Measurements from ENCODE around the gene HIGD2B. TPM values are rescaled to one million over a fixed set of nuclear protein-coding genes. Genes with fewer than 3 reads are reported as not detected.

The HIGD2B gene, protein sequence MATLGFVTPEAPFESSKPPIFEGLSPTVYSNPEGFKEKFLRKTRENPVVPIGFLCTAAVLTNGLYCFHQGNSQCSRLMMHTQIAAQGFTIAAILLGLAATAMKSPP
- polyA plus RNA-seq (2011; rRNA removed) (not detected in 2 replicates), polyA minus RNA-seq (2011; rRNA and poly(A)+ RNA removed) (not detected in 2 replicates)

DNA sequence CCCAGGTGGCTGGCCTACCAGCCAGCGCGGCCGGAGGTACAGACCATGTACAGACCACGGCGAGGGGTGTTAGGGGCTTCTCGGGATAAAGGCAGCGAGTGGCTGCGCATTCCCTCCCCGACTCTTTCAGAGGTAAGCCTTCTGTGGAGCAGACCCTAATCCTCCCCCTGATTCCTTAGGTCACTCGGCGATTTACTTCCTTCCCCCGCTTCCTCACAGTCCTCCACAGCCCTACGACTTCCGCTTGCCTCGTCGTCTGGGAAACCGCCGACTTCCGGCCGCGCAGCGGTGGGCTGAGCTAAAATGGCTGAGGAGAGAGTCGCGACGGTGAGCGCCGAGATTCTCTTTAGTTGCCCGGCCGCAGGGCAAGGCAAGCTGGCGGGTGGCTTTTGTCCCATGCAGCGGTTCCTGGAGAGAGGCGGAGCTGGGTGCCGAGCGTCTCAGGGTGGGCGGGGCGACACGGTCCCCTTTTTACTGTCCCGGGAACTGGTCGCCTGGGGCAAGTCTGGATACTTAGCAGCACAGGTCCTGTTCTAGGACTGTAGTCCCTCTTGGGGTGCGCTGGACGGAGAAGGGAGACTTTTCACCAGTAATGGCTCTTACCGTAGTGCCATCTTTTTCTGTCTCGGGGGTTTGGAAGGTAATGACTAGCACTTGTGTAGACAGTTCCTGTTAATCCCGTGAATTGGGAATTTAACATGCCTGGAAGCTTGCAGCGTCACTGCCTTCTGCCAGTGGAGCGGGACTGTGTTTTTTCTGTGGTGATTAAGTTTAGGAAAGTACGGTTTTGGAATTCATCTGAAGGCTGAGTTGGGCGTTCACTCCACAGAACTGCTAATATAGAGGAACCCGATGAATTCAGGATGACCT, at the start of gene HIGD2B, which contains the start of gene BBS4:
Gene HIGD2B, minus strand, starts transcription at position 258 of the 870 bp plus-strand sequence. CDS start 9,808 bp downstream, outside the sequence.
Gene BBS4, plus strand, starts transcription at position 283 of the 870 bp plus-strand sequence. Its CDS starts 21 bp downstream, at position 304.
- DNase-seq (ENCODE audit: low read depth): peak; percentile 49
- Histone ChIP-seq H3K4me3 (ENCODE audit: low read depth, low read length) (peak within 1 kb of the TSS; percentile 59), H3K36me3 (ENCODE audit: control insufficient read depth, insufficient read depth, low read length) (no peaks in the 10 kb centered on the region), H3K27me3 (ENCODE audit: control insufficient read depth, insufficient read depth, low read length) (no peaks in the 10 kb centered on the region)
- CTCF ChIA-PET: interaction anchor here (0.7 to 1.7 kb wide), 7 partner anchors 11 to 370 kb away, joined by 3 to 4 read pairs (median 3); no protein-coding TSS in a partner anchor
- TF ChIP-seq, protein P1, sequence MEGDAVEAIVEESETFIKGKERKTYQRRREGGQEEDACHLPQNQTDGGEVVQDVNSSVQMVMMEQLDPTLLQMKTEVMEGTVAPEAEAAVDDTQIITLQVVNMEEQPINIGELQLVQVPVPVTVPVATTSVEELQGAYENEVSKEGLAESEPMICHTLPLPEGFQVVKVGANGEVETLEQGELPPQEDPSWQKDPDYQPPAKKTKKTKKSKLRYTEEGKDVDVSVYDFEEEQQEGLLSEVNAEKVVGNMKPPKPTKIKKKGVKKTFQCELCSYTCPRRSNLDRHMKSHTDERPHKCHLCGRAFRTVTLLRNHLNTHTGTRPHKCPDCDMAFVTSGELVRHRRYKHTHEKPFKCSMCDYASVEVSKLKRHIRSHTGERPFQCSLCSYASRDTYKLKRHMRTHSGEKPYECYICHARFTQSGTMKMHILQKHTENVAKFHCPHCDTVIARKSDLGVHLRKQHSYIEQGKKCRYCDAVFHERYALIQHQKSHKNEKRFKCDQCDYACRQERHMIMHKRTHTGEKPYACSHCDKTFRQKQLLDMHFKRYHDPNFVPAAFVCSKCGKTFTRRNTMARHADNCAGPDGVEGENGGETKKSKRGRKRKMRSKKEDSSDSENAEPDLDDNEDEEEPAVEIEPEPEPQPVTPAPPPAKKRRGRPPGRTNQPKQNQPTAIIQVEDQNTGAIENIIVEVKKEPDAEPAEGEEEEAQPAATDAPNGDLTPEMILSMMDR (IDR thresholded peaks at IDR 0.05; ENCODE audit: insufficient read depth, low read depth, low read length): no peak
- POLR2A ChIA-PET: interaction anchor here (0.6 to 0.9 kb wide), 2 partner anchors 16 to 22 kb away, joined by 3 to 5 read pairs; no protein-coding TSS in a partner anchor

DNA sequence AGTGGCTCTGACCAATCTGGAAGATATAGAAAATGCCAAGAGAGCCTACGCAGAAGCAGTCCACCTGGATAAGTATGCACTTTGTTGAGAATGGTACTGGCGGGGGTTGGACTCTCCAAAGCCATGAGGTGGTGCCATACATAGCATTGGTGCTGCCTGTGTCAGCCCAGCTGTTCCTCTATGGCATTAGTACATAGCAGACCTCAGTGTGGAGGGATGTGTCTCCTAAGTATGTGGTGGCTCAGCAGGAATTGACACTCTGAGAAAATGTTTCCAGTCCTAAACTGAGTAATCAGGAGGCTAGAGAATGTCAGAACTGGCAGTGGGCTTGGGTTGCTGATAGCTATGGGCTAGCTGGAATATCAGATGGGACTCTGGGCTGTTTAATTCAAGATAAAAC, 49.1 kb upstream of the HIGD2B start:
- DNase-seq (ENCODE audit: low read depth): no peak
- Histone ChIP-seq H3K27me3 (ENCODE audit: control insufficient read depth, insufficient read depth, low read length) (no peaks in the 10 kb centered on the region), H3K4me3 (ENCODE audit: low read depth, low read length) (no peak overlapping the region), H3K36me3 (ENCODE audit: control insufficient read depth, insufficient read depth, low read length) (peaks cover 9% of the 10 kb centered on the region)
- TF ChIP-seq, protein P1 (IDR thresholded peaks at IDR 0.05; ENCODE audit: insufficient read depth, low read depth, low read length): no peak
- CTCF ChIA-PET: interaction anchor here (0.6 to 4.7 kb wide), 3 partner anchors 12 to 16 kb away, joined by 3 to 39 read pairs (median 5); no protein-coding TSS in a partner anchor
- POLR2A ChIA-PET: no interaction called here

DNA sequence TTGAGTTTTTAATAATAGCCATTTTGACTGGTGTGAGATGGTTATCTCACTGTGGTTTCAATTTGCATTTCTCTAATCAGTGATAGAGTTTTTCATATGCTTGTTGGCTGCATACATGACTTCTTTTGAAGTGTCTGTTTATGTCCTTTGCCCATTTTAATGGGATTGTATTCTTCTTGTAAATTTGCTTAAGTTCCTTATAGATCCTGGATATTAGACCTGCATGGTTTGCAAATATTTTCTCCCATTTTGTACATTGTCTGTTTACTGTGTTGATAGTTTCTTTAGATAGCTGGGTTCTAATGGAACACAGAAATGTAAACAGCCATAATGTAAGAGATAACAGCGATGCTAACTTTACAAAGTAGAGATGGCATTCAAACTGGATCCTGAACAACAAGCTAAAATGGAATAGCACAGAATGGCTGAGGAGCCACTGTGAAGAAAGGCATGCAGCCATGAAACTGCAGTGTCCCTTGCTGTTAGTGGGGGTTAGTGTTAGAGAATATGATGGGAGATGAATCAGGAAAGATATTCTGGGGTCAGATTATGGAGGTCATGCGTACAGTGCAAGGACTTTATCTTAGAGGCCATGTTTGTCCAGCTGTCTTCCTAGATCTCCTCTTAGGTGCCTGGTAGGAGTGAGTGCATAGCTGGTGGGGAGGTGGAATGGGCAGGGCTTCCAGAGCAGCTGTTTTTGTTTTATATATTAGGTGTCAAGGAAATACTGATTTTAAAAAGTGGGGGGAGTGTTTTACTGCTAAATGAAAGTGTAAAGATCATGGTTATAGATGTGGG, 48.2 kb upstream of the HIGD2B start:
- Histone ChIP-seq H3K4me3 (ENCODE audit: low read depth, low read length) (no peak overlapping the region), H3K27me3 (ENCODE audit: control insufficient read depth, insufficient read depth, low read length) (no peaks in the 10 kb centered on the region), H3K36me3 (ENCODE audit: control insufficient read depth, insufficient read depth, low read length) (peaks cover 9% of the 10 kb centered on the region)
- CTCF ChIA-PET: interaction anchor here (0.6 to 4.7 kb wide), 2 partner anchors 11 to 69 kb away, joined by 4 to 39 read pairs; no protein-coding TSS in a partner anchor
- TF ChIP-seq, protein P1 (IDR thresholded peaks at IDR 0.05; ENCODE audit: insufficient read depth, low read depth, low read length): no peak
- POLR2A ChIA-PET: no interaction called here
- no peak for DNase-seq (ENCODE audit: low read depth)

DNA sequence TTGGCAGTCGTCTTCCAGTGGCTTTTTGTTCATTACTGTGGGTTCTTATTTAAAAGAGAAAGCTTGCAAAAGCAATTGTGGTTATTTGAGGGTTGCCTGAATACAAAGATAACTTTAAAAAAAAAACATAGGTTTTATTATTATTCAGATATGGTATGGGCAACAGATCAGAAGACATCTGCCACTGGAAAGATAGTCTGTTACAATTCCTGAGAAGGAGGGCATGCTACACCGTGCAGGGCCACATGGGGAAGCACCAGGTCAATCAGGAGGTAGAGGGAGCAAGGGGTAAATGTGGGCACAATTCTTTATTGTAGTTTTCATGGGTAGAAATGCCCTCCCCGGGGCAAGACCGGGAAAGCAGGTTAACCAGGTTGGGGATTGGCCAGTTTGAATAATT, 46.5 kb upstream of the HIGD2B start:
- Histone ChIP-seq H3K27me3 (ENCODE audit: control insufficient read depth, insufficient read depth, low read length) (no peaks in the 10 kb centered on the region), H3K4me3 (ENCODE audit: low read depth, low read length) (no peak overlapping the region), H3K36me3 (ENCODE audit: control insufficient read depth, insufficient read depth, low read length) (peaks cover 9% of the 10 kb centered on the region)
- TF ChIP-seq, protein P1 (IDR thresholded peaks at IDR 0.05; ENCODE audit: insufficient read depth, low read depth, low read length): 0 out of 2 replicates have a peak, but pooled peaks have one; percentile 2
- ChIA-PET CTCF (interaction anchor here (0.6 to 2.4 kb wide), 2 partner anchors 10 to 32 kb away, joined by 3 to 24 read pairs; no protein-coding TSS in a partner anchor), POLR2A (no interaction called here)
- no peak for DNase-seq (ENCODE audit: low read depth)

All from BJ (cell line).